ENCODE results near the gene PPP1R12C.
A peak's percentile ranks its signal among the peaks of the same experiment; 100 is the strongest.
"Not testable (repeated sequence)": the region's sequence is repeated elsewhere in the genome, so short reads cannot be mapped to it uniquely, and the experiment has no call there.

PPP1R12C gene

GRCh38 chr19:55160128-55160985, 42.9 kb upstream of the PPP1R12C start:
- TF ChIP-seq CTCF (IDR thresholded peaks at IDR 0.05; ENCODE audit: low read depth, low read length): peak; percentile 94
- DNase-seq (ENCODE audit: low read depth in 2 of 2): peak; percentile 85 to 87
- no peak overlapping the region for H3K4me3 ChIP-seq (replicated peaks in 1 of 2; ENCODE audit: low read depth in 2 of 2, low read length in 2 of 2)

GRCh38 chr19:55158848-55159749, 41.7 kb upstream of the PPP1R12C start:
- TF ChIP-seq CTCF (IDR thresholded peaks at IDR 0.05; ENCODE audit: low read depth, low read length): no peak
- H3K4me3 ChIP-seq (replicated peaks in 1 of 2; ENCODE audit: low read depth in 2 of 2, low read length in 2 of 2): no peak overlapping the region
- peak; percentile 57 to 78 for DNase-seq (ENCODE audit: low read depth in 2 of 2)

- no peak for TF ChIP-seq CTCF (IDR thresholded peaks at IDR 0.05; ENCODE audit: low read depth, low read length)
- DNase-seq (ENCODE audit: low read depth in 2 of 2): no peak
- H3K4me3 ChIP-seq (replicated peaks in 1 of 2; ENCODE audit: low read depth in 2 of 2, low read length in 2 of 2): no peak overlapping the region
Observed at GRCh38 chr19:55158423-55158822, 41.0 kb upstream of the PPP1R12C start.

GRCh38 chr19:55157064-55157908, 39.8 kb upstream of the PPP1R12C start, which contains the start of gene TNNI3:
Gene TNNI3, minus strand, starts transcription at chr19:55157732. Its CDS starts 143 bp downstream, at chr19:55157589.
- no peak for TF ChIP-seq CTCF (IDR thresholded peaks at IDR 0.05; ENCODE audit: low read depth, low read length)
- DNase-seq (ENCODE audit: low read depth in 2 of 2): no peak
- peak within 1 kb of the TSS in 1 of 2 donors; percentile 3 for H3K4me3 ChIP-seq (replicated peaks in 1 of 2; ENCODE audit: low read depth in 2 of 2, low read length in 2 of 2)

- DNase-seq (ENCODE audit: low read depth in 2 of 2): peak in 1 of 2 donors; percentile 52
- no peak for TF ChIP-seq CTCF (IDR thresholded peaks at IDR 0.05; ENCODE audit: low read depth, low read length)
- peak overlapping the region in 1 of 2 donors; percentile 3 for H3K4me3 ChIP-seq (replicated peaks in 1 of 2; ENCODE audit: low read depth in 2 of 2, low read length in 2 of 2)
Observed at GRCh38 chr19:55156202-55157063, 39.0 kb upstream of the PPP1R12C start.

GRCh38 chr19:55155784-55156183, 38.3 kb upstream of the PPP1R12C start:
- not testable (repeated sequence) for H3K4me3 ChIP-seq (replicated peaks in 1 of 2; ENCODE audit: low read depth in 2 of 2, low read length in 2 of 2); DNase-seq (ENCODE audit: low read depth in 2 of 2)
